GM19372 (cell line): ENCODE measurements around the gene BCAS1.
"Not testable (repeated sequence)": the region's sequence is repeated elsewhere in the genome, so short reads cannot be mapped to it uniquely, and the experiment has no call there.

ENCODE experiments used
- ATAC-seq: cut with Tn5 transposase; IDR thresholded peaks from one replicate; pipeline ENCODE4 v1.9.1; 2021; ENCODE audit warnings: mild to moderate bottlenecking, low read depth, moderate library complexity; ENCODE audit not compliant: unreplicated experiment

The BCAS1 gene

GRCh38 chr20:53990768-53991450, 79.5 kb downstream of the BCAS1 start:
- no peak for ATAC-seq

- ATAC-seq, result no peak
Measured at GRCh38 chr20:53990003-53990402, 80.4 kb downstream of the BCAS1 start.

GRCh38 chr20:53989401-53989800, 81.0 kb downstream of the BCAS1 start:
- no peak for ATAC-seq

GRCh38 chr20:53986037-53986650, 84.2 kb downstream of the BCAS1 start:
- no peak for ATAC-seq

- no peak for ATAC-seq
Measured at GRCh38 chr20:53985150-53985518, 85.3 kb downstream of the BCAS1 start.

GRCh38 chr20:53984356-53985149, 85.8 kb downstream of the BCAS1 start:
- no peak for ATAC-seq

- no peak for ATAC-seq
Measured at GRCh38 chr20:53983401-53983800, 87.0 kb downstream of the BCAS1 start.

GRCh38 chr20:53982624-53983023, 87.8 kb downstream of the BCAS1 start:
- no peak for ATAC-seq

GRCh38 chr20:53981752-53982437, 88.5 kb downstream of the BCAS1 start:
- ATAC-seq, result no peak

- no peak for ATAC-seq
Measured at GRCh38 chr20:53981130-53981529, 89.3 kb downstream of the BCAS1 start.

- ATAC-seq, result no peak
Measured at GRCh38 chr20:53980031-53980465, 90.3 kb downstream of the BCAS1 start.

- ATAC-seq, result no peak
Measured at GRCh38 chr20:53978497-53978896, 91.9 kb downstream of the BCAS1 start.

- no peak for ATAC-seq
Measured at GRCh38 chr20:53977391-53977790, 93.0 kb downstream of the BCAS1 start.

GRCh38 chr20:53975761-53976160, 94.6 kb downstream of the BCAS1 start:
- ATAC-seq, result no peak

GRCh38 chr20:53974785-53975555, 95.4 kb downstream of the BCAS1 start:
- ATAC-seq, result no peak

- not testable (repeated sequence) for ATAC-seq
Measured at GRCh38 chr20:53973882-53974281, 96.5 kb downstream of the BCAS1 start.

- no peak for ATAC-seq
Measured at GRCh38 chr20:53972179-53972578, 98.2 kb downstream of the BCAS1 start.

- ATAC-seq, result no peak
Measured at GRCh38 chr20:53971096-53971683, 99.2 kb downstream of the BCAS1 start.

- ATAC-seq, result no peak
Measured at GRCh38 chr20:53970232-53970631, 100.2 kb downstream of the BCAS1 start.

GRCh38 chr20:53967527-53967926, 102.9 kb downstream of the BCAS1 start:
- ATAC-seq, result no peak
